Mucosa of descending colon (tissue), 3 donors: ENCODE data around the gene ACP2. TPM values are rescaled to one million over a fixed set of nuclear protein-coding genes. Genes with fewer than 3 reads are reported as not detected.

Experiments used
- ATAC-seq: fragments of 200-7000 bp; cut with Tn5 transposase; one replicate; pipeline ENCODE4 v1.9.1; 2020; ENCODE audit warnings: mild to moderate bottlenecking, moderate library complexity
- DNase-seq, 3 donors: peaks; one replicate each; pipeline ENCODE4 v3.0.0-alpha.2; 2020
- H3K36me3 ChIP-seq: fragments of 200-600 bp; one replicate; pipeline ENCODE4 v1.8.0; 2021; ENCODE audit warnings: low read depth, mild to moderate bottlenecking
- H3K4me1 ChIP-seq: fragments of 200-600 bp; one replicate; pipeline ENCODE4 v1.8.0; 2021; ENCODE audit warnings: low read depth, mild to moderate bottlenecking
- H3K4me3 ChIP-seq: fragments of 200-600 bp; one replicate; pipeline ENCODE4 v1.8.0; 2021; ENCODE audit warnings: mild to moderate bottlenecking
- H3K9me3 ChIP-seq: fragments of 200-600 bp; one replicate; pipeline ENCODE4 v1.8.0; 2021; ENCODE audit warnings: mild to moderate bottlenecking
- CTCF ChIP-seq: fragments of 200-600 bp; IDR thresholded peaks from one replicate; pipeline ENCODE4 v1.8.0; 2022; ENCODE audit warnings: antibody characterized with exemption, mild to moderate bottlenecking
- intact Hi-C, 2 donors: fragments of 100-400 bp; cut with DNase I in 1 of 2; cut with micrococcal nuclease in 1 of 2; formaldehyde crosslinking; loops; one replicate each; pipeline versions ENCODE4 v1.11.0 to v1.11.1; 2022; cut with DNase I, micrococcal nuclease
- total RNA-seq, 3 donors: library from RNA; stranded (reverse); fragmentation: NEBNext Ultra II Directional in 2 of 3; extraction: Animal tissue kit (Norgen Biotek cat#: 25700) in 2 of 3; gene quantifications; one replicate each; pipeline versions ENCODE4 v1.2.1 to v1.2.4, GENCODE V29; 2021 to 2023
- donor health status: DM: no; HTN: no; CAD: no; lungs with moderate emphysema.
- donor health status: DM: no; HTN: no; CAD: no.
- donor health status: DM: no; HTN: yes; CAD: no.

The ACP2 gene
- total RNA-seq, 3 donors from 2014 or later = 42.6 to 53.8 (median 51.1) TPM

DNA sequence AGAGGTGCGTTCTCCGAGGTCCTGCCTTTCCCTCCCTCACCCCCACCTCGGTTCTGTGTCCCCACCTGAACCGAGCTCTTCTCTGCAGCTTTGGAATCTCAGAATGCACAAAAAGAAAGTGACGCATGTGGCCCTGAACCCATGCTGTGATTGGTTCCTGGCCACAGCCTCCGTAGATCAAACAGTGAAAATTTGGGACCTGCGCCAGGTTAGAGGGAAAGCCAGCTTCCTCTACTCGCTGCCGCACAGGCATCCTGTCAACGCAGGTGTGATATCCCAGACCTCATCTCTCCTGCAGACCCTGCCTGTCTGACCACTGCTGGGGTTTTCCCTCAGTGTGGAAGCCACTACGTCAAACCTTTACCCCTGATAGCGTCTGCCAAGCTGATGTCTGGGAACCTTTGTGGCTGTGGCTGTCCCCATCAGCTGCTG is 13.9 kb downstream of the ACP2 start:
- Histone ChIP-seq H3K36me3 (no peaks in the 10 kb centered on the region), H3K4me1 (no peaks in the 10 kb centered on the region), H3K4me3 (no peak overlapping the region), H3K9me3 (no peaks in the 10 kb centered on the region)
- no peak for DNase-seq
- TF ChIP-seq CTCF = no peak
- ATAC-seq = peak; percentile 72
- intact Hi-C loops = no loop called here

GRCh38 chr11:47233989-47234668 is 14.5 kb downstream of the ACP2 start:
- Histone ChIP-seq H3K36me3 (no peaks in the 10 kb centered on the region), H3K4me3 (no peak overlapping the region), H3K9me3 (no peaks in the 10 kb centered on the region), H3K4me1 (no peaks in the 10 kb centered on the region)
- intact Hi-C loops = no loop called here
- DNase-seq (no peak), ATAC-seq (peak; percentile 69)
- TF ChIP-seq CTCF = no peak

DNA sequence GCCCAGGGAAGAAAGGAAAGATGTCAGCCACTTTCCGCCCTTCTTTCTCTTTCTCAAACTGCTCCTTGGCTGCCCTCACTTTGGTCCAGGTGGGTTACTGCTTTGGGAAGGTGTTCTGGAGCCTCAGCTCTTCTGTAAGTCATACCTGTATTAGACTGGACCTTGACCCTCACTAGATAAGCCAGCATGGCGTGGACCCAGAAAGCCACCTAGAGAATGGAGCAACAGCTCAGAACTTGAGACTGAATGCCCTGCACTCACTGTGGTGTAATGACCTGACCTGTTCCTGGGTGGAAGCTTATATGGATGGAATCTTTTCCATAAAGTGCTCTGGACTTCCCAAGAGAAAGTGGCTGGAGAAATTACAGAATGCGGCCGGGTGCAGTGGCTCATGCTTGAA is 15.6 kb downstream of the ACP2 start:
- DNase-seq (no peak), ATAC-seq (no peak)
- intact Hi-C loops = no loop called here

DNA sequence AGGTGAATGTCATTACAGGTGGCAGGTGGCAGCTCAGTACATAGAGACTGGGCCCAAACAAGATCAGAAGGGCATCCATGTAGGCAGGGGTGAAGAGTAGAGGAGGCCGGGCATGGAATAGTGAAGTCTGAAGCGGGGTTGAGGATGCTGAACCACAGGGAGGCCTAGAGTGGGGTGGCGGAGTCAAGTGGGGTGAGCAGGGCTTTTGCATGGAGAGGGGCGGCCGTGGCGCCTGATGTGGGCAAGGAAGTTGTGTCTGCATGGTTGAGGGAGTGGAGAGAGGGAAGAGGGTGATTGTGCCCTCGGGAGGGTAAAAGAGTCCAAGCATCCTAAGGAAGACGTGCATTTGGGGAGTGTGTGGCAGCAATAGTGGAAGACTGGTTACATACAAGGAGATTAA is 19.5 kb downstream of the ACP2 start:
- no peaks in the 10 kb centered on the region for H3K9me3 ChIP-seq
- ATAC-seq (no peak), DNase-seq (no peak)
- no peaks in the 10 kb centered on the region for H3K4me1 ChIP-seq
- intact Hi-C loops = no loop called here
- H3K4me3 ChIP-seq = no peak overlapping the region
- no peaks in the 10 kb centered on the region for H3K36me3 ChIP-seq
- no peak for TF ChIP-seq CTCF

More for the DNA sequence above, 15.6 kb downstream of the ACP2 start:
- TF ChIP-seq CTCF = no peak
- no peak overlapping the region for H3K4me3 ChIP-seq
- H3K4me1 ChIP-seq = no peaks in the 10 kb centered on the region
- H3K36me3 ChIP-seq = no peaks in the 10 kb centered on the region
- H3K9me3 ChIP-seq = no peaks in the 10 kb centered on the region

DNA sequence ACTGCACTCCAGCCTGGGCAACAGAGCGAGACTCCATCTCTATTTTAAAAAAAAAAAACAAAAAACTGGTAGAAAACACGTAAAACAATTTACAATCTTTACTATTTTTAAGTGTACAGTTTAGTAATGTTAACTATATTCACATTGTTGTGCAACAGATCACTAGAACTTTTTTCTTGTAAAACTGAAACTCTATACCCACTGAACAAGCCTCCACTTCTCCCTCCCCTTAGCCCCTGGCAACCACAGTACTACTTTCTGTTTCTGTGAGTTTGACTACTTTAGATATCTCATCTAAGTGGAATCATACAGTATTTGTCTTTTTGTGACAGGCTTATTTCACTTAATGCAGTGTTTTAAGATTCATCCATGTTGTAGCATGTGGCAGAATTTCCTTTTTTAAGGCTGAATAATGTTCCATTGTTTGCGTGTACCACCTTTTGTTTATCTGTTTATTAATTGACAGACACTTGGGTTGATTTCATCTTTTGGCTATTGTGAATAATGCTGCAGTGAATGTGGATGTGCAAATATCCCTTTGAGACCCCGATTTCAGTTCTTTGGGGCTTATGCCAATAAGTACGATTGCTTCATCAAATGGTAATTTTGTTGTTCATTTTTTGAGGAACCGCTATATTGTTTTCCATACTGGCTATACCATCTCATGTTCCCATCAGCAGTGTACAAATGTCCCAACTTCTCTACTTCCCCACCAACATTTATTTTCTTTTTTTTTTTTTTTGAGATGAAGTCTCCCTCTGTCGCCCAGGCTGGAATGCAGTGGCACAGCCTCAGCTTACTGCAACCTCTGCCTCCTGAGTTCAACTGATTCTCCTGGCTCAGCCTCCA is 22.8 kb downstream of the ACP2 start:
- DNase-seq = no peak
- no peaks in the 10 kb centered on the region for H3K36me3 ChIP-seq
- H3K4me3 ChIP-seq = no peak overlapping the region
- H3K4me1 ChIP-seq = no peaks in the 10 kb centered on the region
- no peak for TF ChIP-seq CTCF
- peak; percentile 29 for ATAC-seq
- no peaks in the 10 kb centered on the region for H3K9me3 ChIP-seq
- intact Hi-C loops = no loop called here
